HUES6 (cell line): ENCODE results near the gene GPER1.

Experiments used
- H3K27ac ChIP-seq: 2 replicates; pipeline ENCODE4 v1.7.0; 2013; ENCODE audit warnings: low read depth, mild to moderate bottlenecking, low read length, inconsistent platforms
- H3K27me3 ChIP-seq: 2 replicates; pipeline ENCODE4 v1.6.1; 2013; ENCODE audit warnings: low read length; ENCODE audit not compliant: control insufficient read depth, insufficient read depth
- H3K36me3 ChIP-seq: 2 replicates; pipeline ENCODE4 v1.6.1; 2013; ENCODE audit warnings: low read length; ENCODE audit not compliant: control insufficient read depth, insufficient read depth
- H3K4me1 ChIP-seq: 2 replicates; pipeline ENCODE4 v1.6.1; 2013; ENCODE audit warnings: low read length; ENCODE audit not compliant: control insufficient read depth, insufficient read depth
- H3K4me3 ChIP-seq: 2 replicates; pipeline ENCODE4 v1.5.1; 2013; ENCODE audit warnings: low read depth, low read length
- H3K9ac ChIP-seq: one replicate; pipeline ENCODE4 v1.6.1; 2013; ENCODE audit warnings: mild to moderate bottlenecking, low read length
- H3K9me3 ChIP-seq: 2 replicates; pipeline ENCODE4 v1.6.1; 2013; ENCODE audit warnings: low read depth, low read length; ENCODE audit not compliant: control insufficient read depth, insufficient read depth

Gene GPER1

GRCh38 chr7:1099154-1099542 lies 11.2 kb downstream of the GPER1 start:
- Histone ChIP-seq H3K9ac (no peak overlapping the region), H3K36me3 (peaks cover 5% of the 10 kb centered on the region; the same call in 1 of the 2 replicates), H3K27ac (no peak overlapping the region), H3K9me3 (0 out of 2 replicates have a peak, but pooled peaks cover 2% of the 10 kb centered on the region), H3K4me3 (no peak overlapping the region), H3K27me3 (no peaks in the 10 kb centered on the region), H3K4me1 (no peaks in the 10 kb centered on the region; the same call in 1 of the 2 replicates)

- H3K9ac ChIP-seq = no peak overlapping the region
- peaks cover 5% of the 10 kb centered on the region; the same call in 1 of the 2 replicates for H3K36me3 ChIP-seq
- no peaks in the 10 kb centered on the region for H3K27me3 ChIP-seq
- no peak overlapping the region for H3K4me3 ChIP-seq
- no peaks in the 10 kb centered on the region; the same call in 1 of the 2 replicates for H3K4me1 ChIP-seq
- 0 out of 2 replicates have a peak, but pooled peaks cover 2% of the 10 kb centered on the region for H3K9me3 ChIP-seq
- no peak overlapping the region for H3K27ac ChIP-seq
Observed at GRCh38 chr7:1099637-1100036, 11.7 kb downstream of the GPER1 start.

- Histone ChIP-seq H3K36me3 (peaks cover 5% of the 10 kb centered on the region; the same call in 1 of the 2 replicates), H3K27ac (peak overlapping the region; percentile 52; the same call in 1 of the 2 replicates), H3K4me1 (no peaks in the 10 kb centered on the region; the same call in 1 of the 2 replicates), H3K9me3 (0 out of 2 replicates have a peak, but pooled peaks cover 2% of the 10 kb centered on the region), H3K27me3 (no peaks in the 10 kb centered on the region), H3K9ac (peak overlapping the region; percentile 29), H3K4me3 (no peak overlapping the region)
Observed at GRCh38 chr7:1100386-1100785, 12.5 kb downstream of the GPER1 start.

- no peak overlapping the region for H3K9ac ChIP-seq
- no peaks in the 10 kb centered on the region; the same call in 1 of the 2 replicates for H3K4me1 ChIP-seq
- H3K4me3 ChIP-seq = no peak overlapping the region
- peaks cover 5% of the 10 kb centered on the region; the same call in 1 of the 2 replicates for H3K36me3 ChIP-seq
- no peak overlapping the region for H3K27ac ChIP-seq
- no peaks in the 10 kb centered on the region for H3K27me3 ChIP-seq
- H3K9me3 ChIP-seq = 0 out of 2 replicates have a peak, but pooled peaks cover 2% of the 10 kb centered on the region
Observed at GRCh38 chr7:1100834-1101562, 13.1 kb downstream of the GPER1 start.

GRCh38 chr7:1101563-1102431 lies 13.9 kb downstream of the GPER1 start:
- no peaks in the 10 kb centered on the region; the same call in 1 of the 2 replicates for H3K4me1 ChIP-seq
- H3K27ac ChIP-seq = no peak overlapping the region
- H3K36me3 ChIP-seq = peaks cover 5% of the 10 kb centered on the region; the same call in 1 of the 2 replicates
- H3K9ac ChIP-seq = no peak overlapping the region
- H3K9me3 ChIP-seq = 0 out of 2 replicates have a peak, but pooled peaks cover 2% of the 10 kb centered on the region
- H3K27me3 ChIP-seq = no peaks in the 10 kb centered on the region
- no peak overlapping the region for H3K4me3 ChIP-seq

- no peak overlapping the region for H3K27ac ChIP-seq
- H3K27me3 ChIP-seq = no peaks in the 10 kb centered on the region
- no peak overlapping the region for H3K4me3 ChIP-seq
- no peak overlapping the region for H3K9ac ChIP-seq
- no peaks in the 10 kb centered on the region; the same call in 1 of the 2 replicates for H3K4me1 ChIP-seq
- H3K36me3 ChIP-seq = peaks cover 4% of the 10 kb centered on the region; the same call in 1 of the 2 replicates
- H3K9me3 ChIP-seq = 0 out of 2 replicates have a peak, but pooled peaks cover 2% of the 10 kb centered on the region
Observed at GRCh38 chr7:1103009-1103788, 15.3 kb downstream of the GPER1 start.

- Histone ChIP-seq H3K36me3 (no peaks in the 10 kb centered on the region; the same call in 1 of the 2 replicates), H3K27me3 (no peaks in the 10 kb centered on the region), H3K4me3 (no peak overlapping the region), H3K4me1 (no peaks in the 10 kb centered on the region; the same call in 1 of the 2 replicates), H3K9me3 (no peaks in the 10 kb centered on the region), H3K27ac (no peak overlapping the region), H3K9ac (no peak overlapping the region)
Observed at GRCh38 chr7:1103789-1104515, 16.0 kb downstream of the GPER1 start.

- H3K4me1 ChIP-seq = no peaks in the 10 kb centered on the region; the same call in 1 of the 2 replicates
- no peak overlapping the region for H3K9ac ChIP-seq
- H3K27ac ChIP-seq = no peak overlapping the region
- no peaks in the 10 kb centered on the region for H3K9me3 ChIP-seq
- no peak overlapping the region for H3K4me3 ChIP-seq
- H3K27me3 ChIP-seq = no peaks in the 10 kb centered on the region
- H3K36me3 ChIP-seq = no peaks in the 10 kb centered on the region; the same call in 1 of the 2 replicates
Observed at GRCh38 chr7:1104516-1105179, 16.7 kb downstream of the GPER1 start.

GRCh38 chr7:1105189-1105588 lies 17.3 kb downstream of the GPER1 start:
- Histone ChIP-seq H3K27ac (no peak overlapping the region), H3K36me3 (no peaks in the 10 kb centered on the region; the same call in 1 of the 2 replicates), H3K4me1 (no peaks in the 10 kb centered on the region; the same call in 1 of the 2 replicates), H3K27me3 (no peaks in the 10 kb centered on the region), H3K9ac (no peak overlapping the region), H3K9me3 (no peaks in the 10 kb centered on the region), H3K4me3 (no peak overlapping the region)
